Stimulated activated CD4-positive, alpha-beta T cell treated with anti-CD3 and anti-CD28 coated beads, TNF-alpha, amount 100 ng/mL, for 24 hours (primary cell): ENCODE data around the gene TMPRSS2.
"Not testable (repeated sequence)": the region's sequence is repeated elsewhere in the genome, so short reads cannot be mapped to it uniquely, and the experiment has no call there.

Experiments used
- DNase-seq, 3 experiments: peaks; one replicate each; pipeline ENCODE4 v3.0.0-alpha.2; 2020; ENCODE audit warnings: low read depth in 3 of 3

The TMPRSS2 gene

GRCh38 chr21:41426676-41427404 lies 81.1 kb downstream of the TMPRSS2 start:
- DNase-seq: no peak

DNA sequence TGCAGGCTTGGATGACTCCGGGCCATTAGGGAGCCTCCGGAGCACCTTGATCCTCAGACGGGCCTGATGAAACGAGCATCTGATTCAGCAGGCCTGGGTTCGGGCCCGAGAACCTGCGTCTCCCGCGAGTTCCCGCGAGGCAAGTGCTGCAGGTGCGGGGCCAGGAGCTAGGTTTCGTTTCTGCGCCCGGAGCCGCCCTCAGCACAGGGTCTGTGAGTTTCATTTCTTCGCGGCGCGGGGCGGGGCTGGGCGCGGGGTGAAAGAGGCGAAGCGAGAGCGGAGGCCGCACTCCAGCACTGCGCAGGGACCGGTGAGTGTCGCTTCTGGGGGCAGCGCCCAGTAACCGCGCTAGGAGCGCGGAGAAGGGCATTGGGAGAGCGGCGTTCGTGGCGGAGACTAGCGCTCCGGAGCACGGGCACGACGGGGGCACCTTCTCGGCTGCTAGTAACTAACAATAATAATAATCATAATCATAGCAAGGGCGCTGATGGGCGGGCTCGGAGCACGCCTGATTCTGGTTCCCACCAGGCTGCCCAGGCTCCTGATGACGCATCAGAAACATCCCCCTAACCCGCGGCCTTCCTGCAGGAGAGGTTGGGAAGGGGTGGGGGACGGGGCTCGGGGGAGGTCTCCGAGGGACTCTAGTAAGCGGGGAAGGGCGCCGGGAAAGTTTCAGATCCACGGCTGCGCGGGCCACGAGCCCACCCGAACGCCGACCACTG lies 81.8 kb downstream of the TMPRSS2 start, which contains the start of gene MX1:
TSS of gene MX1 (plus strand) at position 286 of the 722 bp plus-strand sequence. CDS start 5,832 bp downstream, outside the sequence.
- DNase-seq: peak; percentile 67 to 79 (median 69)

- DNase-seq: no peak
These were observed 82.4 kb downstream of the TMPRSS2 start for GRCh38 chr21:41425588-41425953.

GRCh38 chr21:41423305-41423636 lies 84.7 kb downstream of the TMPRSS2 start:
- not testable (repeated sequence) for DNase-seq

GRCh38 chr21:41422546-41423304 lies 85.2 kb downstream of the TMPRSS2 start:
- no peak for DNase-seq

DNA sequence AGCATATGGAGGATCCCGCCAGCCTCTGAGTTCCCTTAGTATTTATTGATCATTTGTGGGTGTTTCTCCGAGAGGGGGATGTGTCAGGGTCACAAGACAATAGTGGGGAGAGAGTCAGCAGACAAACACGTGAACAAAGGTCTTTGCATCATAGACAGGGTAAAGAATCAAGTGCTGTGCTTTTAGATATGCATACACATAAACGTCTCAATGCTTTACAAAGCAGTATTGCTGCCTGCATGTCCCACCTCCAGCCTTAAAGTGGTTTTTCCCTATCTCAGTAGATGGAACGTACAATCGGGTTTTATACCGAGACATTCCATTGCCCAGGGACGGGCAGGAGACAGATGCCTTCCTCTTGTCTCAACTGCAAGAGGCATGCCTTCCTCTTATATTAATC lies 87.0 kb downstream of the TMPRSS2 start:
- not testable (repeated sequence) for DNase-seq

DNA sequence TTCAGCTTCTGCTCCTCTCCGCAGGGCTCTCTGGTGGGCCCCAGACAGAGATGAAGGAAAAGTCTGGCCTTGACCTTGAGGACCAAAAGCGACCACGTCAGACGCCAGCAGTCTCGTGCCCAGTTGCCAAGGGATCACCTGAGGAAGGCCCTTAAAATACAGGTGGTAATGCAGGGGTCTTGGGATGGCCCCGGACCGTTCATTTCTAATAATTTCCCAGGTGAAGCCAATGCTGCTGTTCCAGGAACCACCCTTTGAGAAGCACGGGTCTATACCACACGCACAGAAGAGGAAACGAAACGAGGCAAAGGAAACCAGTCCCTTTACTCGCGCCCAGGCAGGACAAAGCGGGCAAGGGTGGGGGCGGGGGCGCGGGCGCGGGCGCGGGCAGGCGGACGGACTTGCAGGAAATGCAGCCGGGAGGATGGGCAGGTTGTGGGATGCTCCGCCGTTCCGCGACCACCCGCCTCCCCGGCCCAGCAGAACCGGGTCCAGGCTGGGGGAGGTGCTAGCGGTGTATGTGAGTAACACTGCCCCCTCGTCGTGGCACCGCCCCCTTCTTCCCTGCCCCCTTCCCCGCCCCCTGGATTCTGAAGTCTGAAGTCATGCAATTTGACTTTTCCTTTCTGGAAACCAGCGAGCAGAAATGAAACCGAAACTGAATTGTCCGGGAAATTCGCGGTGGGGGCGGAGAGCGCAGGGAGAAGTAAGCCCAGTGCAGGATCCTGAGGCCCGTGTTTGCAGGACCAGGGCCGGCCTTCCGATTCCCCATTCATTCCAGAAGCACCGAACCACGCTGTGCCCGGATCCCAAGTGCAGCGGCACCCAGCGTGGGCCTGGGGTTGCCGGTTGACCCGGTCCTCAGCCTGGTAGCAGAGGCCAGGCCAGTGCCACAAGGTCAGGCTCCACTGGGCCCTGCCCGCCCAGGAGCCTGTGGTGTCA lies 87.8 kb downstream of the TMPRSS2 start:
- peak; percentile 5 to 42 (median 38) for DNase-seq

DNA sequence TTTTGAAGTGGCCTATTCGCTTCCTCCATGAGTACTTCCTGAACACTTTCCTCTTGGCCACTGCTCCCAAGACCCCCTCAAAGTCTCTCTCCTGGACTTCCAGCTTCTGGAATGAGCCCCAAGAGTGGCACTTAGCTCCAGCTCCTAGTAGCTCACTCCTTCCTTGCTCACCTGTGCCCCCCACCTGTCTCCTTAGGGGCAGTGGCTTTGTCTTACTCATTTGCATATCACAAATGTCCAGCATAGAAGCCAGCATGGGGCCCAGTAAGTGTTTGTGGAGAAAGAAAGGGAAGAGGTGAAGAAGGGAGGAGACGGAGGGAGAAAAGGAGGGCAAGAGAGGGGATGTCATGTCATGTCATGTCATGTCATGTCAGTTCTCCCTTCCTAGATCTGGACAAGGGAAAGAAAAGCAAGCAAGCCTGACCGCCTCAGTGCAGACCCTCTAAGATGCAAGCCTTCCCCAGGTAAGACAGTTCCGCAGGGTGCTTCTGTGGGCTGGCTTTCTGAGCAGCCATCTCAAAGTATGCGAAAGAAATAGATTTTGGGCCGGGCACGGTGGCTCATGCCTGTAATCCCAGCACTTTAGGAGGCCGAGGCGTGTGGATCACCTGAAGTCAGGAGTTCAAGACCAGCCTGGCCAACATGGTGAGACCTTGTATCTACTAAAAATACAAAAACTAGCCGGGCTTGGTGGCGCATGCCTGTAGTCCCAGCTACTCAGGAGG lies 88.8 kb downstream of the TMPRSS2 start:
- no peak for DNase-seq

GRCh38 chr21:41418393-41418792 lies 89.6 kb downstream of the TMPRSS2 start:
- DNase-seq: no peak

GRCh38 chr21:41417505-41417904 lies 90.5 kb downstream of the TMPRSS2 start:
- DNase-seq: not testable (repeated sequence)
